Measurements from ENCODE around the gene COL11A1. TPM values are rescaled to one million over a fixed set of nuclear protein-coding genes. Genes with fewer than 3 reads are reported as not detected.

Gene COL11A1
- total and polyA plus RNA-seq, 7 donors: 0.03 to 0.76 (median 0.62) TPM; not detected in 4

GRCh38 chr1:102978874-102979273 is 129.4 kb downstream of the COL11A1 start:
- DNase-seq (no peak), ATAC-seq (no peak)
- TF ChIP-seq CTCF (IDR thresholded peaks at IDR 0.05): no peak
- Histone ChIP-seq H3K36me3 (ENCODE audit: insufficient read depth in 1 of 2, low read depth in 1 of 2) (no peaks in the 10 kb centered on the region), H3K4me3 (no peak overlapping the region), H3K9me3 (no peaks in the 10 kb centered on the region), H3K27ac (no peak overlapping the region), H3K4me1 (no peaks in the 10 kb centered on the region), H3K27me3 (ENCODE audit: insufficient read depth in 3 of 3, low read length in 2 of 3) (no peaks in the 10 kb centered on the region)
- intact Hi-C loops (cut with DNase I): no loop called here
- 84 to 92% (median 87%) methylated on average over 6 of the region's 6 CpGs for WGBS, 3 donors

GRCh38 chr1:102977292-102977691 is 131.0 kb downstream of the COL11A1 start:
- H3K4me1 ChIP-seq: no peaks in the 10 kb centered on the region
- TF ChIP-seq CTCF (IDR thresholded peaks at IDR 0.05): no peak
- H3K27me3 ChIP-seq (ENCODE audit: insufficient read depth in 3 of 3, low read length in 2 of 3): no peaks in the 10 kb centered on the region
- intact Hi-C loops (cut with DNase I): no loop called here
- no peak for DNase-seq
- H3K4me3 ChIP-seq: no peak overlapping the region
- no peak overlapping the region for H3K27ac ChIP-seq
- no peaks in the 10 kb centered on the region for H3K9me3 ChIP-seq
- ATAC-seq: no peak
- no peaks in the 10 kb centered on the region for H3K36me3 ChIP-seq (ENCODE audit: insufficient read depth in 1 of 2, low read depth in 1 of 2)

GRCh38 chr1:102970496-102971078 is 137.7 kb downstream of the COL11A1 start:
- H3K4me1 ChIP-seq: no peaks in the 10 kb centered on the region
- no peak for TF ChIP-seq CTCF (IDR thresholded peaks at IDR 0.05)
- H3K36me3 ChIP-seq (ENCODE audit: insufficient read depth in 1 of 2, low read depth in 1 of 2): no peaks in the 10 kb centered on the region
- 63 to 64% (median 64%) methylated on average over 17 of the region's 17 CpGs for WGBS, 3 donors
- no peak for ATAC-seq
- DNase-seq: no peak
- no peaks in the 10 kb centered on the region for H3K9me3 ChIP-seq
- no peak overlapping the region for H3K27ac ChIP-seq
- no peaks in the 10 kb centered on the region for H3K27me3 ChIP-seq (ENCODE audit: insufficient read depth in 3 of 3, low read length in 2 of 3)
- no peak overlapping the region for H3K4me3 ChIP-seq
- intact Hi-C loops (cut with DNase I): no loop called here

- no peaks in the 10 kb centered on the region for H3K36me3 ChIP-seq (ENCODE audit: insufficient read depth in 1 of 2, low read depth in 1 of 2)
- 34 to 50% (median 38%) methylated on average over 1 of the region's 1 CpG for WGBS, 3 donors
- H3K27me3 ChIP-seq (ENCODE audit: insufficient read depth in 3 of 3, low read length in 2 of 3): no peaks in the 10 kb centered on the region
- intact Hi-C loops (cut with DNase I): no loop called here
- no peaks in the 10 kb centered on the region for H3K4me1 ChIP-seq
- H3K9me3 ChIP-seq: no peaks in the 10 kb centered on the region
- H3K27ac ChIP-seq: no peak overlapping the region
- H3K4me3 ChIP-seq: no peak overlapping the region
- DNase-seq: no peak
- no peak for ATAC-seq
- TF ChIP-seq CTCF (IDR thresholded peaks at IDR 0.05): no peak
Measured at GRCh38 chr1:102967786-102968185, 140.5 kb downstream of the COL11A1 start.

- Histone ChIP-seq H3K4me1 (no peaks in the 10 kb centered on the region), H3K9me3 (no peaks in the 10 kb centered on the region), H3K27ac (no peak overlapping the region), H3K27me3 (ENCODE audit: insufficient read depth in 3 of 3, low read length in 2 of 3) (no peaks in the 10 kb centered on the region), H3K36me3 (ENCODE audit: insufficient read depth in 1 of 2, low read depth in 1 of 2) (no peaks in the 10 kb centered on the region), H3K4me3 (no peak overlapping the region)
- DNase-seq: no peak
- no peak for TF ChIP-seq CTCF (IDR thresholded peaks at IDR 0.05)
- ATAC-seq: no peak
- intact Hi-C loops (cut with DNase I): no loop called here
- WGBS, 3 donors: 89 to 92% (median 92%) methylated on average over 2 of the region's 2 CpGs
Measured at GRCh38 chr1:102961549-102961948, 146.8 kb downstream of the COL11A1 start.

Data from psoas muscle (tissue), 8 donors.